ENCODE measurements around the gene CCL25.

Gene CCL25

DNA sequence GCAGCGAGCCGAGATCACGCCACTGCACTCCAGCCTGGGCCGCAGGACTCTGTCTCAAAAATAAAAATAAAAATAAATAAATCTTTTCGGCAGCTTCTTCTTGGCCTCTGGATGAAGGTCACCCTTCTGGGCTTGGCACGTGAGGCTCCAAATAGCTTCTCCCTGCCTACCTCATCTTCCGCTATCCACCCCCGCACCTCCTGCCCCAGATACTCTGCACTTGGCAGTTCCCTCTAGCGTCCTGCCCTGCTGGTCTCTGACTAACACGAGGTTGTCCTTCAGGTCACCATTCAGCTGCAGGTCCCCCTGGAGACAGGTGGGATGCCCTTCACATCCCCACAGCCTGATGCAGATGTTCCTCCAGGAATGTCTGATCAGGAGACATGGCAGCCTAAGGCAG, 8.5 kb upstream of the CCL25 start:
- in situ Hi-C loops (cut with MboI; ENCODE audit: low sequenced_read_pairs) = no loop called here

DNA sequence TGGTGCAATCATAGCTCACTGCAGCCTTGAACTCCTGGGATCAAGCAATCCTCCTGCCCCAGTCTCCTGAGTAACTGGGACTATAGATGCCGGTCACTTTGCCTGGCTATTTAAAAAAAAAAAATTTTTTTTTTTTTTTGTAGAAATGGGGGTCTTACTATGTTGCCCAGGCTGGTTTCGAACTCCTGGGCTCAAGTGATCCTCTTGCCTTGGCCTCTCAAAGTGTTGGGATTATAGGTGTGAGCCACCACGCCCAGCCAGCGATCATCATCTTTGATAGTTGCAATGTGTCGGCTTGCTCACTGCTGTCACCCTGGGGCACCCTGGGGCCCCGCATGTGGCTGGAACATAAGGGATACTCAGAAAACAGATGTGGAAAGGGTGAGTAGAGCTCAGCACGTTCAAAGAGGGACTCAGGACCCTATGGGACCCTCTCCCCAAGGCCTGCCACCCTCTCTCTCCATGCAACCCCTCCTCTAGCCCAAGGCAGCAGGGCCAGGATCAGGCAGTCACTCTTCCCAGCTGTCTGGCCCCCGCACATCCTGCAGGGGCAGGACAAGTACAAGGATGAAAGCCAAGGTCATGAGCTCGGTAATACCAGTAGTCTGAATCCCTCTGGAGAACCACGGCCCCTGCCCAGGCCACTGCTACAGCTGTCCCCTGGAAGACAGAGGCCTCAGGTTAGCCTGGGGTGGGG, 6.5 kb upstream of the CCL25 start:
- in situ Hi-C loops (cut with MboI; ENCODE audit: low sequenced_read_pairs) = no loop called here

DNA sequence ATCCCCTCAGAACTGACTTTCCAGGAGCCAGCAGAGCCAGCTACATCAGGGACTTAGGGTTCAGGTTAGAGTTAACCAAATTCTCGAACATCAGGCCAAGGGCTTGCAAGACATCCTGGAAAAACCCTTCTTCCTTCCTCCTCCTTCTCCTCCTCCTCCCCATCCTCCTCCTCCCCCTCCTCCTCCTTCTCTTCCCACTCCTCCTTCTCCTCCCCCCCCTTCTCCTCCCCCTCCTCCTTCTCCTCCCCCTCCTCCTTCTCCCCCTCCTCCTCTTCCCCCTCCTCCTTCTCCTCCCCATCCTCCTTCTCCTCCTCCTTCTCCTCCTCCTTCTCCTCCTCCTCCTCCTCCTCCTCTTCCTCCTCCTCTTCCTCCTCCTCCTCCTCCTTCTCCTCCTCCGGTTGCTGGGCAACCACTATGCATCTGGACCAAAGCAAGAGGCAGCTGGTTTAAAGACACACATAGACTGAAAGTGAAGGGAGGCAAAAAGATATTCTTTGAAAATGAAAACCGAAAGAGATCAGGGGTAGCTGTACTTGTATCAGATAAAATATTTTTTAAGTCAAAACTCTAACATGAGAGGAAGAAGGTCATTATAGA, 5.9 kb upstream of the CCL25 start:
- in situ Hi-C loops (cut with MboI; ENCODE audit: low sequenced_read_pairs) = no loop called here

DNA sequence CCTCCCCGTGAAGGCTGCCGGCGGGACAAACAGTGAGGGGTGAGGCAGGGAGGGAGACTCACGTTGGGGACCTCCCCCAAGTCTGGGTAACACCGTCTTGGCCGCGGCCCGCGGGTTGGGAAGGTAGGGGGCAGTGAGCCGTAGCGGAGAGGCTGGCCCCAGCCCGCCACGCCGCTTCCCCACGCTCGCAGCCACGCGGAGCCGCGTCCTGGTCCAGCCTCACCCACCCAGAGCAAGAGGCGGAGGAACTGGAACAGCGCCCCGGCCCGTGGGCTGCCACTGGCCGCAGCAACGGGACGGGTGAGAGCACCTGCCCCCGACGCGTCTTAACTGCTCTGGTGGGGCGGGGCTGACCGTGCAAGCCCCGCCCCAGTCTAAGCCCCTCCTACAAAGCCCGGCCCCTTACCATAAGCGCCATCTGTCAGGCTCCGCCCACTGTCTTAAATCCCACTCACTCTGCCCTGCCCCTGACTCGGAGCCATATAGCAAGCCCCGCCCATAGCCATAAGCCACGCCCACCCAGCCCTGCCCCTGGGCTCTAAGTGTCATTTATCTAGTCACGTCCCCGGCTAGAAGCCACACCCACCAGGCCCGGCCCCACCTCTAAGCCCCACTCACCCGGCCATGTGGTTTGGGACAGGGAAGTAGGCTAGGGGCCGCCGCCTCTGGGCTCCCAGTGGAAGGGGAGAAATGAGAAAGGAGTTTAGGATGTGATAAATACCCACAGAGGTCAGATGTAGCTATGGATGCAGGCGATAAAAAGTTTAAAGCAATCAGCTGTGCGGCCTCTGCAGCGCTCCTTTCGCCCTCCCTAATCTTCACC, 2.1 kb upstream of the CCL25 start:
- in situ Hi-C loops (cut with MboI; ENCODE audit: low sequenced_read_pairs) = no loop called here

DNA sequence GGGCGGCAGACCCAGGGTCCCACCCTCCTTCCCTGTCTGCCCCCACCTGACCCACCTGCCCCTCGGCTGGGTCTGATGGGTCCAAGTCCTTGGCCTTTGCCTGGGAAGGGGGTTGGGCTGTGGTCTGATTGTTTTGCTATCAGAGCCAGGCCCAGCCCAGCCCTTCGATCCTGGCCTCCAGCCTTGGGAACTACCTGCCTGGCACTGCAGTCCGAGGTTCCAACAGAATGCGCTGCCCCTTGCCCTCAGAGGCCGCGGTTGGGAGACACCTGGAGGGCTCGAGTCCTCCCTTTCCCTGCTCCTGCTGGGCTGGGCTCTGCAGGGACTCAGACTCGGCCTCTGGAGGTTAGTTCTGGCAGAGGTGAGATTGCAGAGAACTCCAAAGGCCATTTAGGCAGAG, 1.6 kb downstream of the CCL25 start:
- in situ Hi-C loops (cut with MboI; ENCODE audit: low sequenced_read_pairs) = no loop called here

DNA sequence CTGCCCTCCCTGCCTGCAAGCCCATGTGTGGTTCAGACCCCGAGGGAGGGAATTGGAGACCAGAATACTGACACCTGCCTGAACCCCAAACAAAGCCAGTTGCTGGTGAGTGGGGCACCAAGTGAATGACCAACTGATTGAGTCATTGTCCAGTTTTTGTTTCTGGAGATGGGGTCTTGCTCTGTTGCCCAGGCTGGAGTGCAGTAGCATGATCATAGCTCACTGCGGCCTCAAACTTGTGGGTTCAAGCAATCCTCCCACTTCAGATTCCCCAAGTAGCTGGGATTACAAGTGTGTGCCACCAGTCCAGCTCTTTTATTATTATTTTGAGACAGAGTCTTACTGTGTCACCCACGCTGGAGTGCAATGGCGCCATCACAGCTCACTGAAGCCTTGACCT, 4.0 kb downstream of the CCL25 start:
- in situ Hi-C loops (cut with MboI; ENCODE audit: low sequenced_read_pairs) = no loop called here

DNA sequence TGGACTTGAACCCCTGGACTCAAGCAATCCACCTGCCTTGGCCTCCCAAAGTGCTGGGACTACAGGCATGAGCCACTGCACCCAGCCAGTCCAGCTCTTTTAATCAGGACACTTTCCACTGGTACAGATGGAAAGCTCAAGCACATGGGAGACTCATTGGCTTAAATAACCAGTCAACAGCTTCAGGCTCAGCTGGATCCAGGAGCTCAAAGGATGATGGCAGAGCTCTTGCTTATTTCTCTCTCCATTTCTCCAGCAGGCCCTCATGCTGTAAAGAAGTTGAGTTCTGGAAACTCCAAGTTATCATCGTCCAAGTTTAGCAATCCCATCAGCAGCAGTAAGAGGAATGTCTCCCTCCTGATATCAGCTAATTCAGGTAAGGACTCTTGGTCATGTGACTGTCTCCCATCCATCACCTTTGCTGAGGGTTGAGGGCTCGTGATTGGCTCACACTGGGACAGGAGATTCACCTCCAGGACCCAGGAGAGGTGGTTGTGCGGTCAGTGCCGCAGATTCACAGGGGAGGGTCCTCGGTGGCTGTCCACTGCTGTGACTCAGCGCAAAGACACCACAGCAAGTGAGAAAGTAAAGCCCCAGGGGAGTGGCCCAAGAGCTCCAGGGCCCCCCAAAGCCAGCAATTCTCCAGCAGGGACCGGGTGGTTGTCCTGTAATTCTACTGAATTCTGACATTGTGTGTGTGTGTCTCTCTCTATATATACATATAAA, 5.1 kb downstream of the CCL25 start:
- in situ Hi-C loops (cut with MboI; ENCODE audit: low sequenced_read_pairs) = no loop called here

DNA sequence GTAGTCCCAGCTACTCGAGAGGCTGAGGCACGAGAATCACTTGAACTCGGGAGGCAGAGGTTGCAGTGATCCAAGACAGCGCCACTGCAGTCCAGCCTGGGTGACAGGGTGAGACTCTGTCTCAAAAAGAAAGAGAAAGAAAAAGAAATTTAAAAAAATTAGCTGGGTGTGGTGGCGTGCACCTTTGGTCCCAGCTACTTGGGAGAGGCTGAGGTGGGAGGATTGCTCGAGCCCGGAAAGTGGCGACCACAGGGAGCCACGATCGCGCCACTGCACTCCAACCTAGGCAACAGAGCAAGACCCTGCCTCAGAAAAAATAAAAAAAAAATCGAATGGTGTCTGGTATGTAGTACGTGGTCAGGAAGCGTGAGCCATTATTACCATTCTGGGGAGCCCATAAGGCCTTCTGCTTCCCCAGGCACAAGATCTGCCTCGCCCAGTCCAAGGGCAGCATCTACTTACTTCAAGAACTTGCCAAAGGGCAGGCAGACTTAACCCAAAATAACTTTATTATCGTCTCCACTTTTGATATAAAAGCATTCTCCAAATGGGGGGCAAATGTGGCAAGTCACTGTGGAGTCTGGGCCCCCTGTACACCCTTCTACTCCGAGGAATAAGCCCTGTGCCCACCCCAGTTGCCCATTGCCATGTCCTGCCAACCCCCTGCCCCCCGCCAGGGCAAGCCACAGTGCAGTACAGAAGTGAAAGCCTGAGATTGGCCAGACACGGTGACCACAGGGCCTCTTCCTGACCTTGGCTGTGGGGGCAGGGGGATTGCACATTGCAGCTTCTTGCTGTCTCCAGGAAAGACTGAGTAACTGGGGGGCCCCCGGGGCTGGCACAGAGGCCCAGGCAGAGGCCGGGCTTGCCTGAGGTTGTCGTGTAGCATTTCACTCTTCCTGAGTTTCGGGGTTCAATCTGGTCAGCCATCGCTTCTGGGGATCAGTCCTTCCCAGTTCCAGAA, 12.6 kb downstream of the CCL25 start:
- in situ Hi-C loops (cut with MboI; ENCODE audit: low sequenced_read_pairs) = no loop called here

DNA sequence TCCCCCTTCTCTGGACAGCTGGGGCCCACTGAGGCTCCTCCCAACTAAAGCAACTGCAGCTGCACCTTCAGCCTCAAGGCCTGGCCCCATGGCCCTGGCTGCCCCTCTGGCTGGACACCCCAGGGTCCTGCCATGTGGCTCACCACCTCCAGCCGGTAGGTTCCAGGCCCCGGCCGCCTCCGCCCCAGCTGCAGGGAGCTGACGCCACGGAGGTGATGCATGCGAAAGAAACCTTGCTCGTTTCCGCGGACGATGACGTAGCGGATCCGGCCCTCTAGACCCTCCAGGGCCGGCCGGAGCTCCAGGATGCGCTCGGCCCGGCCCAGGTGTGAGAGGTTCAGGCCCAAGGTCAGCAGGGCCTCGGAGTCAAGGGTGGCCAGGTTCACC, 13.3 kb downstream of the CCL25 start:
- in situ Hi-C loops (cut with MboI; ENCODE audit: low sequenced_read_pairs) = no loop called here

DNA sequence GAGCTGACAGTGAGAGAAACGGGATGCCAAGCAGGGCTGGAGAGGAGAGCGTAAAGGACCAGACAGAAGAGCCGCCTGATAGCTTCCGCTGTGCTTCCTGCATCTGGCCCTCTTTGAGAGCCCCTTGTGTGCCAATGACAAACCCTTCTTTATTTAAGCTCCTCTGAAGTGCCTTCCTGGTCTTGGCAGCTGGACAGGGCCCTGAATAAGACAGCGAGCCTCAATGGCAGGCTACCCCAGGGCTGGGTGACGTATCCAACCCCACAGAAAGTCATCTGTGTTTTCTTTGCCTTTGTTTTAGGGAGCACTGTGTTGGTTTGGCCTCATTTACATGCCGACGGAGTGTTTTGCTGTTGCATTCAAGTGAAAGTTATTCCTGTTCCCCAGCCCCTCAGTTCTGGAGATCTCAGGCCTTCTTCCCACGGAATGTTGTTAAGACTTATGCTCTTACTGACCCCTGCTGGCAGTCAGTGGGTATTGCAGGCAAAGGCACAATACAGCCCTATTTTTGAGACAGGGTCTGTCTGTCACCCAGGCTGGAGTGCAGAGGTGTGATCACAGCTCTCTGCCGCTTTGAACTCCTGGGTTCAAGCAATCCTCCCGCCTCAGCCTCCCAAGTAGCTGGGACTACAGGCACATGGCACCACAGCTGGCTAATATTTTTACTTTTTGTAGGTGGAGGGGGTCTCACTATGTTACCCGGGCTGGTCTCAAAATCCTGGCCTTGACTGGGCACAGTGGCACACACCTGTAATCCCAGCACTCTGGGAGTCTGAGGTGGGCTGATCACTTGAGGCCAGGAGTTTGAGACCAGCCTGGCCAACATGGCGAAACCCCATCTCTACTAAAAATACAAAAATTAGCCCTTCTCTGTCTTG, 16.8 kb downstream of the CCL25 start:
- in situ Hi-C loops (cut with MboI; ENCODE audit: low sequenced_read_pairs) = no loop called here

DNA sequence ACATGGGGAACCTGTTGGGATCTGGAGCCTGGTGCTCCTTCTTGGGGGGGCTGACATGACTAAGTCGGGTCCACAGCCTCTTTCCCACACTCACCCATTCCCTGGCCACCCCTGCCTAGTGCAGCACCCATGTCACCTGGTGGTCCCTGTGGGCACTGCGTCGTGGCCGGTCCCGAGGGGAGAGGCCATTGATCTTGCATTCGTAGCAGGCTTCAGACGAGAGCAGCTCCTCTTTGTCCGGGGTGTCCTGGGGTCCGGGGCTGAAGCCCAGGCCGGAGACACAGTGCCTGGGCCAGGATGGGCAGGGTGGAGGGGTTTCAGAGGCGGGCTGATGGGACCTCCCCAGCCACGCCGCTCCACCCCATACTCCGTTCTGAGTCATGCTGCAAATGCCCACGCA, 19.4 kb downstream of the CCL25 start:
- in situ Hi-C loops (cut with MboI; ENCODE audit: low sequenced_read_pairs) = no loop called here

DNA sequence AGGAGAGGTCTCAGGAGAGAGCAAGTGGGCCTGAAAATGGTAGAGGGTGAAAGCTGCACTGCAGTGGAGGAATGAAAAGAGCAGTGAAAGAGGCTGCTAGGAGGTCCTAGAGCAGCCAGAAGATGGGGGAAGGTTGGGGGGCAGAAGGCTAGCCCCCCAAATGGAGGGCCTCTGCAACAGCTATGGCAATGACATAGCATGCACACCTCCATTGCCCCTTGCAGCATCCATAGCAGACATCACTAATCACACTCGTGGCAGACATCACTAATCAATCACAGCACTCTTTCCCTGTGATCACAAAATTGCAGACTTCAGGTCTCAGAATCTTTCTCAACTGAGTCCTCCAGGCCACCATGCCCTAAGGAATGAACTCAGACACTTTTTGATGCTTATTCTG, 21.9 kb downstream of the CCL25 start:
- in situ Hi-C loops (cut with MboI; ENCODE audit: low sequenced_read_pairs) = no loop called here

DNA sequence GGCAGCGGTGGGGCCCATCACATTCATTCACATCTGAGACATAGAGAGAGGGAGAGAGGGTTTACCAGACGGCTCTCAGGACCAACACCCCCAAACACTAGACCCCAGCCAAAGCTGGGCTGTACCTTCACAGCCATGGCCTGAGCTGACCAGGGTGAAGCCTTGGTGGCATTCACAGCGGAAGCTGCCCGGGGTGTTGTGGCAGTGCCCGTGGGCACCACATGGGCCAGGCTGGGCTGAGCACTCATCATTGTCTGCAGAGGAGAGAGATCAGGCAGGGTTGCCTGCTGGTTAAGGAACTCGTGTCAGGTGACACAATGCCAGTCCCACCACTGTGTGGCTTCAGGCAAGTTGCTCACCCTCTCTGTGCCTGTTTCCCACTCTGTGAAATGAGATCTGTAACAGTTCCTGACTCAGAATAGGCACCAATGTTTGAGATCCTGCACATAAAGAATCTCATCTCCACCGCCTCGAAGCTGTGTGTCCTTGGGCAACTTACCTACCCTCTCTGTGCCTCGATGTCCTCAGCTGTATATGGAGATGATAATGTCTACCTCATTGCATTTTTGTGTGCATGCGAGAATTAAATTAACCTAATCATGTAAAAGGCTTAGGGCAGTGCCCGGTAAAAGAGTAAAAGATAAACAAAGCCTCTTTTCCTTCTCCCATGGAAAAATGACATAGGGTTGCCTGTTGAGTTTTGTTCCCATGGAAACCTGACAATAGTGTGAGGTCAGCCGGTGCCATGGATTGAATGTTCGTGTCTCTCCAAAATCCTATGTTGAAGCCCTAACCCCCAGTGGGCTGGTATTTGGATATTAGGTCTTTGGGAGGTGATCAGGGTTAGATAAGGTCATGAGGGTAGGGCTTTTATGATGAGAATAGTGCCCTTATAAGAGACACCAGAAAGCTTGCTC, 22.9 kb downstream of the CCL25 start:
- in situ Hi-C loops (cut with MboI; ENCODE audit: low sequenced_read_pairs) = no loop called here

DNA sequence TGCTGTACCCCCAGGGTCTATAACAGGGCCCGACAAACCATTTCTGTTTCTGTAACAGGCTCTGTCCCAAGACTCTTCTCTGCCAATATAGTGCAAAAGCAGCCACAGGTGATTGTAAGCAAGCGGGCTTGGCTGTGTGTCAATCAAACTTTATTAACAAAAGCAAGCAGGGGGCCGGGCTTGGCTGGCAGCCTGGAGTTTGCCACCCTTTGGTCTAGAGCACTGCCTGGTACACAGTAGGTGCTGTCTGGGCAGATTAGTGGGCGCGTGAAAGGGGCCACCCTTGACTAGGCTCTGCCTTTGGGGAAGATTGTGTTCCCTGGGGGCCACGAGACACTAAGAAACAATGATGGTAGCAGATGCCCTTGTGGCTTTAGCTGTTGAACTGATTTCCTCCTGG, 27.4 kb downstream of the CCL25 start:
- in situ Hi-C loops (cut with MboI; ENCODE audit: low sequenced_read_pairs) = no loop called here

DNA sequence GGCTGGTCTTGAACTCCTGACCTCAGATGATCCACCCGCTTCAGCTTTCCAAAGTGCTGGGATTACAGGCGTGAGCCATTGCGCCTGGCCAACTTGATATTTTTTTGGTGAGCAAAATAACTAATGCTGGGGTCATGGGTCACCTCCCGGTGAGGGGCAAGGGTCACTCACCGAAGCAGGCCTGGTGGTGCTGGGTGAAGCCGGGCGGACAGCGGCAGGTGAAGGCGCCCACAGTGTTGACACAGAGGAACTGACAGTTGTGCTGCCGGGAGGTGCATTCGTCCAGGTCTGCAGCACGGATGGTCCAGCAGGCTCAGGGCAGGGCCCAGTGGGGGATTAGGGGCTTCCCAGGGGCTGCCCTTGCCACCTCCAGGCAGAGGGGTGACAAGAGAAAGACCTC, 28.3 kb downstream of the CCL25 start:
- in situ Hi-C loops (cut with MboI; ENCODE audit: low sequenced_read_pairs) = no loop called here

DNA sequence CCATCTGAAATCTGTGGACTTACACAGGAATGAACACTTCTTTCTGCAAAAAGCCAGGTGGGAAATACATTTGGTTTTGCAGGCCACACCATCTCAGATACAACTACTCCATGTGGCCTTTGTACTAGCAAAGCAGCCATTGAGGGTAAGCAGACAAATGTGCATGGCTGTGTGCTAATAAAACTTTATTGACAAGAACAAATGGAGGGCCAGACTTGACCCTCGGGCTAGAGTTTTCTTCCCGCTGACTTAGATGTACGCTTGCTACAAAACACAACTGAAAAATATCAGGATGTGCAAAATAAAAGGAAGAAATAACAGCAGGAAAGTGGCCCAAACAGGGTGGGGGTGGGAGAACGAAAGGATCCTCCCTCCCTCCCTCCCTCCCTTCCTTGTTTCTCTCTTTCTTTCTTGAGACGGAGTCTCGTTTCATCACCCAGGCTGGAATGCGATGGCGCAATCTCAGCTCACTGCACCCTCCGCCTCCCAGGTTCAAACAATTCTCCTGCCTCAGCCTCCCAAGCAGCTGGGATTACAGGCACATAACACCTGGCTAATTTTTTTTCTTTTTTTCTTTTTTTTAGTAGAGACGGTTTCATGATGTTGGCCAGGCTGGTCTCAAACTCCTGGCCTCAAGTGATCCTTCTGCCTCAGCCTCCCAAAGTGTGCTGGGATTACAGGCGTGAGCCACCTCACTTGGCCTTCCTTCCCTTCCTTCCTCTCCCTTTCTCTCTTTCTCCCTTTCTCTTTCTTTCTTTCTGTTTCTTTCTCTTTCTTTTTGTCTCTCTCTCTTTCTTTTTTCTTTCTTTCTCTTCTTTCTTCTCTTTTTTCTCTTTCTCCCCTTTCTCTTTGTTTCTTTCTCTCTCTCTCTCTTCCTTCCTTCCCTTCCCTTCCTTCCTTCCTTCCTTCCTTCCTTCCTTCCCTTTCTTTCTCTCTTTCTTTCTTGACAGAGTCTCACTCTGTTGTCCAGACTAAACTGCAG, 29.3 kb downstream of the CCL25 start:
- in situ Hi-C loops (cut with MboI; ENCODE audit: low sequenced_read_pairs) = no loop called here

DNA sequence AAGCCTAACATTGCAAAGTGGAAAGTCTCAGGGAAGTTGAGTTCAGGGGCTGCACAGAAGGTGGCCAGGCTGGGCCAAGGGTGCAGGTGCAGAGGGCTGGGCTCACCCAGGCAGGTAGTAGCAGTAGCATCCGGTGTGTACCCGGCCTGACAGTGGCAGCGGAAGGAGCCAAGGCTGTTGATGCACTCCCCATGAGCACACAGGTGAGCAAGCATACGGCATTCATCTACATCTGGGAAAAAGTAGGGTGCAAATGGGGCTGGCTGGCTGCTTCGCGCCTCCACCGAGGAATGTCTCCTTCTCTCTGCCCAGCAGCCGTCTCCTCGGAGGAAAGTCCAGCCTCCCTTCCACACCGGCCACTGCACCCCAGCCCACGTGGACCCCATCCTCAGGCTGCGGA, 30.6 kb downstream of the CCL25 start:
- in situ Hi-C loops (cut with MboI; ENCODE audit: low sequenced_read_pairs) = no loop called here

All from HL-60/S4 (cell line).